Transverse colon (tissue), 4 donors: ENCODE results near the gene CDH12.

Source experiments
- EP300 ChIP-seq: sonication (generic); formaldehyde crosslinking; IDR thresholded peaks from one replicate; pipeline ENCODE4 v1.6.1; 2017; ENCODE audit warnings: antibody characterized with exemption, low read depth
- POLR2A ChIP-seq: fragments of 450-650 bp; IDR thresholded peaks from one replicate; pipeline ENCODE4 v1.6.1; 2016; ENCODE audit warnings: antibody characterized with exemption, mild to moderate bottlenecking, moderate library complexity
- POLR2AphosphoS5 ChIP-seq, 3 donors: sonication (generic); formaldehyde crosslinking; IDR thresholded peaks; one replicate each; pipeline ENCODE4 v1.6.1; 2016; ENCODE audit warnings: antibody characterized with exemption in 3 of 3
- TF ChIP-seq, protein P1 (sequence below), 5 experiments: fragments of 200-600 bp in 3 of 5; fragments of 450-650 bp in 2 of 5; sonication (generic) in 3 of 5; IDR thresholded peaks; 1 replicate in 2 of 5; 2 replicates in 3 of 5; pipeline ENCODE4 v1.5.1; 2016 to 2017; ENCODE audit warnings: antibody characterized with exemption in 5 of 5, inconsistent platforms in 3 of 5, mild to moderate bottlenecking in 2 of 5, moderate library complexity in 1 of 5

DNA sequence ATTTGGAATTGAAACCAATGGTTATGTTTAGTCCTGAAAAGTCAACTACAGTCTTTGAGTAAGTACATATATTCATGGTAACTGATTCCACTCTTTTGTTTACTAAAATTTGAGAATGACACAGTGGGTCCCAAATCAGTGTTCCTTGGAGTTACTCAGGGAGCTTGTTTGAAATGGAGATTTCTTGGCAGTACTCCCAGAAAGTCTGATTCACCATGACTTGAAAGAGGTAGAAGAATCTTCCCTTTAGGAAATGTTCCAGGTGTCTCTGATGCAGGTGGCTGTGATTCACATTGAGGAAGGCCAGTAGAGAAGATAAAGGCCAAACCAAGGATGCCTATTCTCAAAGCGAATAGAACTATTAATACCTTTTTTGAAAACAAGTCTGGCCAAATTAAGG is 1078.3 kb downstream of the CDH12 start:
- TF ChIP-seq, protein P1, sequence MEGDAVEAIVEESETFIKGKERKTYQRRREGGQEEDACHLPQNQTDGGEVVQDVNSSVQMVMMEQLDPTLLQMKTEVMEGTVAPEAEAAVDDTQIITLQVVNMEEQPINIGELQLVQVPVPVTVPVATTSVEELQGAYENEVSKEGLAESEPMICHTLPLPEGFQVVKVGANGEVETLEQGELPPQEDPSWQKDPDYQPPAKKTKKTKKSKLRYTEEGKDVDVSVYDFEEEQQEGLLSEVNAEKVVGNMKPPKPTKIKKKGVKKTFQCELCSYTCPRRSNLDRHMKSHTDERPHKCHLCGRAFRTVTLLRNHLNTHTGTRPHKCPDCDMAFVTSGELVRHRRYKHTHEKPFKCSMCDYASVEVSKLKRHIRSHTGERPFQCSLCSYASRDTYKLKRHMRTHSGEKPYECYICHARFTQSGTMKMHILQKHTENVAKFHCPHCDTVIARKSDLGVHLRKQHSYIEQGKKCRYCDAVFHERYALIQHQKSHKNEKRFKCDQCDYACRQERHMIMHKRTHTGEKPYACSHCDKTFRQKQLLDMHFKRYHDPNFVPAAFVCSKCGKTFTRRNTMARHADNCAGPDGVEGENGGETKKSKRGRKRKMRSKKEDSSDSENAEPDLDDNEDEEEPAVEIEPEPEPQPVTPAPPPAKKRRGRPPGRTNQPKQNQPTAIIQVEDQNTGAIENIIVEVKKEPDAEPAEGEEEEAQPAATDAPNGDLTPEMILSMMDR (IDR thresholded peaks at IDR 0.05): no peak
- TF ChIP-seq POLR2A (no peak), POLR2AphosphoS5 (IDR thresholded peaks at IDR 0.05) (no peak), EP300 (no peak)
